NT2/D1 (cell line): ENCODE data around the gene ITPK1.

Experiments
- DNase-seq: peaks from one replicate; pipeline ENCODE4 v3.0.0-alpha.2; 2011; ENCODE audit warnings: low read depth, low spot score
- H3K27me3 ChIP-seq: 2 replicates; pipeline ENCODE4 v1.6.0; 2011; ENCODE audit warnings: mild to moderate bottlenecking; ENCODE audit not compliant: insufficient read length, insufficient read depth
- H3K36me3 ChIP-seq: 2 replicates; pipeline ENCODE4 v1.6.1; 2011; ENCODE audit warnings: mild to moderate bottlenecking, low read length, mixed read lengths; ENCODE audit not compliant: insufficient read depth, insufficient read length
- H3K4me1 ChIP-seq: 2 replicates; pipeline ENCODE4 v1.5.1; 2011; ENCODE audit not compliant: insufficient read depth, insufficient read length
- H3K4me3 ChIP-seq: 2 replicates; pipeline ENCODE4 v1.5.1; 2011; ENCODE audit warnings: low read depth; ENCODE audit not compliant: insufficient read length
- H3K9ac ChIP-seq: 2 replicates; pipeline ENCODE4 v1.6.0; 2011; ENCODE audit warnings: low read depth; ENCODE audit not compliant: insufficient read length
- H3K9me3 ChIP-seq: 2 replicates; pipeline ENCODE4 v1.5.1; 2011; ENCODE audit warnings: mild to moderate bottlenecking, low read length; ENCODE audit not compliant: insufficient read depth
- SUZ12 ChIP-seq: IDR thresholded peaks from 2 replicates; pipeline ENCODE4 v1.6.1; 2011; ENCODE audit not compliant: insufficient read length, insufficient read depth; ENCODE audit errors: extremely low read depth
- YY1 ChIP-seq: IDR thresholded peaks from 2 replicates; pipeline ENCODE4 v1.6.1; 2011; ENCODE audit not compliant: insufficient read length, insufficient read depth
- ZNF274 ChIP-seq: IDR thresholded peaks from 2 replicates; pipeline ENCODE4 v1.6.1; 2011; ENCODE audit warnings: mild to moderate bottlenecking, low read depth, low read length

The ITPK1 gene

GRCh38 chr14:92934196-92935085 is 181.3 kb downstream of the ITPK1 start:
- H3K9me3 ChIP-seq: no peaks in the 10 kb centered on the region
- H3K36me3 ChIP-seq: no peaks in the 10 kb centered on the region
- no peak overlapping the region for H3K4me3 ChIP-seq
- DNase-seq: no peak
- H3K4me1 ChIP-seq: no peaks in the 10 kb centered on the region
- no peaks in the 10 kb centered on the region for H3K27me3 ChIP-seq
- H3K9ac ChIP-seq: no peak overlapping the region
- TF ChIP-seq ZNF274 (no peak), SUZ12 (no peak), YY1 (no peak)

GRCh38 chr14:92933481-92933880 is 182.2 kb downstream of the ITPK1 start:
- Histone ChIP-seq H3K27me3 (no peaks in the 10 kb centered on the region), H3K9me3 (no peaks in the 10 kb centered on the region), H3K36me3 (no peaks in the 10 kb centered on the region), H3K9ac (no peak overlapping the region), H3K4me3 (no peak overlapping the region), H3K4me1 (no peaks in the 10 kb centered on the region)
- no peak for TF ChIP-seq ZNF274
- TF ChIP-seq SUZ12: no peak
- no peak for TF ChIP-seq YY1
- no peak for DNase-seq

- Histone ChIP-seq H3K4me1 (no peaks in the 10 kb centered on the region), H3K9ac (no peak overlapping the region), H3K27me3 (no peaks in the 10 kb centered on the region), H3K9me3 (no peaks in the 10 kb centered on the region), H3K36me3 (no peaks in the 10 kb centered on the region), H3K4me3 (no peak overlapping the region)
- no peak for TF ChIP-seq ZNF274
- no peak for TF ChIP-seq YY1
- TF ChIP-seq SUZ12: no peak
- DNase-seq: no peak
Observed at GRCh38 chr14:92932448-92933395, 183.0 kb downstream of the ITPK1 start.

GRCh38 chr14:92931681-92932447 is 183.9 kb downstream of the ITPK1 start:
- Histone ChIP-seq H3K27me3 (no peaks in the 10 kb centered on the region), H3K4me1 (no peaks in the 10 kb centered on the region), H3K9me3 (no peaks in the 10 kb centered on the region), H3K4me3 (no peak overlapping the region), H3K9ac (no peak overlapping the region), H3K36me3 (no peaks in the 10 kb centered on the region)
- DNase-seq: no peak
- no peak for TF ChIP-seq YY1
- no peak for TF ChIP-seq ZNF274
- TF ChIP-seq SUZ12: no peak

- no peaks in the 10 kb centered on the region for H3K9me3 ChIP-seq
- no peaks in the 10 kb centered on the region for H3K4me1 ChIP-seq
- no peaks in the 10 kb centered on the region for H3K36me3 ChIP-seq
- no peak for DNase-seq
- H3K9ac ChIP-seq: no peak overlapping the region
- no peaks in the 10 kb centered on the region for H3K27me3 ChIP-seq
- H3K4me3 ChIP-seq: no peak overlapping the region
- TF ChIP-seq ZNF274 (no peak), YY1 (no peak), SUZ12 (no peak)
Observed at GRCh38 chr14:92930737-92931602, 184.8 kb downstream of the ITPK1 start.

- Histone ChIP-seq H3K4me1 (no peaks in the 10 kb centered on the region), H3K4me3 (no peak overlapping the region)
- TF ChIP-seq YY1 (no peak), SUZ12 (no peak), ZNF274 (no peak)
Observed at GRCh38 chr14:92929689-92930608, 185.8 kb downstream of the ITPK1 start.

More at GRCh38 chr14:92929689-92930608, 185.8 kb downstream of the ITPK1 start:
- peaks cover 6% of the 10 kb centered on the region for H3K27me3 ChIP-seq
- H3K9ac ChIP-seq: no peak overlapping the region
- H3K9me3 ChIP-seq: no peaks in the 10 kb centered on the region
- no peaks in the 10 kb centered on the region for H3K36me3 ChIP-seq
- DNase-seq: no peak
